ENCODE data around the gene SH3BP5.

SH3BP5 gene

DNA sequence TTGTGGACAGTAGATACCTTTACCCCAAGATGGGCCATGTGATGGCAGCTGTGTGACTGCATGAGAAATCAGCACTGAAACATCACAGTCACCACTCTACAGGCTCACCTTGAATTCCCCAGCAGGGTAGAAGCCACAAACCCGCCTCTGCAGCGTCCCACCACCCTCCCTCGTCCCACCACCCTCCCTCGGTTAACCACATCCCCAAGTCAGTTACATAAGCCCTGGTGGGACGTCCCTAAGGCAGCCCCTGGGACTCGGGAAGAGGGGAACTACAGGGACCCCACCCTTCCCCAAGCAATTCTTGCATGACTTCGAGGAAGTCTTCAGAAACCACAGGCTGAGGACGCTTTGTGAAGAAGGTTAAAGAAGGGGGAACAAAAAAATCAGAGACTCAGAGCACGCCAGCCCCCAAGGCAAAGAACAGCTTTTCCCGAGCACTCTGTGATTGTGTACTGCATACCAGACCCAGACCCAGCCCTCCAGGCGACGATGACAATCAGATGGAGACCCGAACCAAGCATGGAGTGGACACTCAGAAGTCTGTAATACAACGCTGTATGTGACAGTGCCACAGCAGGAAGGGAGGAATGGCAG lies 60.5 kb downstream of the SH3BP5 start:
- DNase-seq = peak; percentile 68 to 78

GRCh38 chr3:15271030-15271429 lies 61.4 kb downstream of the SH3BP5 start:
- DNase-seq = peak in 1 of 2 donors; percentile 15

DNA sequence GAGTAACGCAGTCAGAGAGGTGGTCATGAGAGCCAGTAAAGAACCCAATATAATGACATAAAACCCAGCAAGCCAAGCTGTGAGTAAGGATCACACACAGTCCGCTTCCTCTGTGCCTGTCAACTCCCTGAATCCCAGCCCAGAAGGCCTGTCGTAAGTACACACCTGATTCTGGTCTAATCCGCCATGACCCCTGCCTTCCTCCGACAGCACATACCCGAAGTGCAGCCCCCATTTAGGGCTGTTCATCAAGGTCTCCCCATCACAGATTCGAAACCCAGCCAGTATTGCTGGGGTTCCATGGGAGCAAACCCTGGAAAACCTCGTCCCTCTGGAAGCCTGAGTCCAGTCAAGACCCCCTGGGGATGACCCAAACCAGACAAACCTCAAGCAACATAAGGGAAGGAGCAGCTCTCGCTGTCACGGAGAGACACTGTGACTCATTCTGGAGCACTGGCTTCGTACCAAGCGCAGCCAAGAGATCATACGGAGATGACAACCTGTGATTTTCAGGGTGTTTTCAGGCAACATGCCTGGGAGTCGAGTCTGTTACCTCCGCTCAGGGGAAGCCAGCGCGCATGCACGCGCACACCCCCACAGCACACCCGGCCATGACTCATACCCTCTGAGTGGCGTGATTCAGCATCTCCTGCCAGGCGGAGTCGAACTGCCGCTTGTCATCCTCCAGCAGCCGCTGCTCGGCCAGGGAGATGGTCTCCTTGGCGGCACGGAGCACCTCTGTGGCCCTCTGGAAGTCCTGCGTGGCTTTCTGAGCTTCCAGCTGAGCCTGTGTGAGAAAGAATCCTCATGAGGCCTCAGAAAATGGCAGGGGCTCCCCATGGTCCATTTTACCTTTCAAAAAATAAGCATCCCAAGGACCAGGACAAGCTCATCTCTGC lies 63.0 kb downstream of the SH3BP5 start:
- DNase-seq = peak; percentile 84 to 86

GRCh38 chr3:15268033-15268631 lies 64.3 kb downstream of the SH3BP5 start:
- DNase-seq = peak; percentile 87 to 89

DNA sequence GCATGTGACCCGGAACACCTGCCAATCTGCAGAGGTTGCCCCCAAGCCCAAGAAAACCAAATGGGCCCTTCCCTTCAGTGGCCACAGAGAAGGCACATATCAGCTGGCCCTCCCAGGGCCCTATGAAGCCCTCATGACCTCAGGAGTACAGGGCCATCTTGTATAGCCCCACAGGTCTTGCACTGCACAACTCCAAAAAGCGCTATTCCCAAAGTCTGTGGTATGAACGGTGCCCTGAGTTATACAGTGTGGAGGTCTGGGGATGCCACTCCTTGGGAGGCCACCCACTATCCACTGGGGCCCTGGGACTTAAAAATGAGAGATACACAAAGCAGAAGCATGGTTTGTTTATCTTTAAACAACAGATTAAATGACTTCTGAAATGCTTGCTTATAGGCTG lies 64.9 kb downstream of the SH3BP5 start:
- peak in 1 of 2 donors; percentile 16 for DNase-seq

- no peak for DNase-seq
Observed at GRCh38 chr3:15266510-15267376, 65.6 kb downstream of the SH3BP5 start.

DNA sequence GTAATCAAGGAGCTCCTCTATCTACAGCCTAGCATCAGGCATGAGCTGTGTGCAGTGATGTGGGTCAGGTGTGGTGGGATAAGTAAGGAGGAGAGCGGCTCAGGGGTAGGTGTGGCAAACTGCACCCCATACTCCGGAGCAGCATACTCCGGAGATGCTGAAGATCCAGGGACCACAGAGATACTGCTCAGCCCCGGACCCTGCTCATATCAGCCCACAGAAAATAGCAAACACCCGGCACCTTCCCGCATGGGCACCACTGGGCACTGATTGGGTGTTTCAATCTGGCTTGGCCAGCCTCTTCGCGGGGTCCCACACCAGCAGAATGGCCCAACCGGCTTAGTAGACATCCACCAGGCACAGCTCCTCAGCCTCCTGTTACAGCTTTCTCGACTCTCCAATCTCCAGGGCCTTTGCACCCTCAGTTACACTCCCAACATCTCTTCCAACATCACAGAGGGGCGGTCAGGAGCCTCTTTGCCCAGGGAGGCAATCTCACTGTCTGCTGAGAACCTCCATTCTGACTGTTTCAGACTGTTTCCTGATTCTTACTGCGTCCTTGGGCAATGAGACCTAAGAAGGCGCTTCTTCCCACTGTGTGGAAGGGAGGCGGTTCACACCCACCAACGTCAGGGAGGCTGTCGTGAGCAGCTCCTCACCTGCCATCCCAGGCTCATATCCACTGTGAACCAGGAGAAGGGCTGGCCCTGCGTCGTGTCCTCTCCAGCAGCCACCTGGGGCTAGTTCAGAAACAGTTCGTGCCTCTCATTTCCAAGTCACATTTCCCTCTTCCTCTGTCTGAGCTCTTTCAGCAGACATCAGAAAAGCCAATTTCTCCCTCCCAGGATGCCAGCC lies 66.5 kb downstream of the SH3BP5 start:
- DNase-seq = no peak

GRCh38 chr3:15264486-15264885 lies 67.9 kb downstream of the SH3BP5 start:
- DNase-seq = no peak

DNA sequence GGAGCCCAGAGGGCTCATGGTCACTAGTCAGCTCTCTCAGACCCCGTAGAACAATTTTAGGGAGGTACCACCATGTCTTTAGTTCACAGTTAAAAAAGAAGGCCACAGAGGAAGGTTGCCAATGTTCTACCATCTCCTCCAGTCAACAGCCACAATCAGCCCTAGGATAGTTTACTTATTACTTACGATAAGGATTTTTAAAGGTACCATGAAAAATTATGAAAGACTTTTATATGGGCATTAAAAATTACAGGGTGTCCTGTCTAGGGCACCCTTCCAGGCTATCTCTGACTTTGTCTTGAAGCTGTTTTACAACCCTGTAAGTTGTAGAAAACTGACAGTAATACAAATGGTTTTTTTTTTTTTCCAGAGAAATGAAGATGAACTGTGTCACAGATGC lies 68.5 kb downstream of the SH3BP5 start:
- DNase-seq = no peak

DNA sequence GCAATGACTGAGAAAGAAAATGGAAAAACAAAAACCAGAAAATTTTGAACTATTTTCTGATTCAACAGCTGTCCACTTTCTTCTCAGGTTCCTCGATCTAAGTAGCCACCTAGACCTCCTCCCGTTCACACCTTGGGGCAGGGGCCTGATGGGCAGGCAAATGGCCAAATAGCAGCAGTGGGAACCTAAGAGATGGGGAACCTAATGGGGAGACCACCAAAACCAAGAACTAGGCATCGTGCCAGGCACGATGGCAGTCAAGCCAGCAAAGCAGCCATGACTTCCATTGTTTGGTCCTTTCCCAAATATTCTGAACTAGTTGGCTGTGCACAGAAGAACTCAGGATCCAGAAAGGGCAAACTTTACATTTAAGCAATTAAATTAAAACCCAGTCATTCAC lies 69.3 kb downstream of the SH3BP5 start:
- DNase-seq = no peak

- no peak for DNase-seq
Observed at GRCh38 chr3:15262021-15262420, 70.4 kb downstream of the SH3BP5 start.

DNA sequence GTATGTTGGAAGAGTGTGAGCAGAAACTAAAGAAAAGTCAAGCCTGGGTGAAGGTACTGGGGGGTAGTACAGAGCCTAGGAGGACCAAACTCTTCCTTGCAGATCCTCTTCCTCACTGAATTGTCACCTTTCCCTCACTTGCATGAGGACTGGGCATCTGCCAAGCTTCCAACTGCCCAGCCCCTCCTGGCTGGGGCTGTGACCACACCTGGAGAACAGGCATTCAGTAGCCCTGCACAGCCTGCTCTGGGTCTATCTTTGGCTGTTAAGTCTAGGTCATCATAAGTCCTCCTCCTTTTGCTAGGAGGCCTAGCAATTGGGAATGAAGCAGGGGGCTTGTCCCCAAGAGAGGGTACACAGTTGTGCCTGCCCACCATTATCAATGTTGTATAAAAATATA lies 71.1 kb downstream of the SH3BP5 start:
- DNase-seq = no peak

- DNase-seq = no peak
Observed at GRCh38 chr3:15260531-15260930, 71.9 kb downstream of the SH3BP5 start.

DNA sequence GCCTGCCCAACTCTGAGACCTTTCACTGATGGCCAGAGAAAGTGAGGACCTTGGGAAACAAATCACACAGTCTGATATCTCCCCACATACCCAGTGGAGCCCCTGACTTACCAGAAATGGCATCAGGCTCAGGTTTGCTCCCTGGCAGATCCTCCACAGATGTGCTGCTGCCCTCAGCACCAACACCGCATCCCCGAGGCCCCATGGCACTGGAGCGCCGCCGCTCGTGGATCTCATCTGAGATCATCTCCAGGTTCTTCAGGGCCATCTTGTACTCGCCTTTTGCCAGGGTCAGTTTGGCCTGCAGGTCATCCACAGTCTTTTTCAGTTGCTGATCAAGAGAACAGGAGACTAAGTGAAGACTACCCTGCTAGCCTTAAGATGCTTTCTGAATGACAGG lies 73.7 kb downstream of the SH3BP5 start:
- DNase-seq = no peak

- no peak for DNase-seq
Observed at GRCh38 chr3:15256861-15257341, 75.5 kb downstream of the SH3BP5 start.

DNA sequence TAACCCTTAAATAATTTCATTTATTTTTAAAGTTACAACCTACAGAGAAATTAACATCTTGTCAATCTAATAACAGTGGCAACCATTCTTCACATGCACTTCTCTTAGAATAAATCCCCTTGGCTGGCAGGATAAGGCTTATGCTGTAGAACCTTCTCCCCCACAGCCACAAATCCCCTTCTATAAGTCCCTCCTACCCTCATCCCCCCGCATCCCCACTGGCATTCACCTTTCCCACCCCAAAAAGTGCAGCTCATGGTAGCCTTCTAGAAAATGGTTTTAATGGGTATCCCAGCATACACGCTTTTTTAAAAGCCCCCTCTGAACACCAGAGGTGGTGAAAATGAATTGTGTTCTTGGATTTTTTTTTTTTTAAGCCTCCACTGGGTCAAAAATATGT lies 77.2 kb downstream of the SH3BP5 start:
- no peak for DNase-seq

- no peak for DNase-seq
Observed at GRCh38 chr3:15253023-15253697, 79.2 kb downstream of the SH3BP5 start.

DNA sequence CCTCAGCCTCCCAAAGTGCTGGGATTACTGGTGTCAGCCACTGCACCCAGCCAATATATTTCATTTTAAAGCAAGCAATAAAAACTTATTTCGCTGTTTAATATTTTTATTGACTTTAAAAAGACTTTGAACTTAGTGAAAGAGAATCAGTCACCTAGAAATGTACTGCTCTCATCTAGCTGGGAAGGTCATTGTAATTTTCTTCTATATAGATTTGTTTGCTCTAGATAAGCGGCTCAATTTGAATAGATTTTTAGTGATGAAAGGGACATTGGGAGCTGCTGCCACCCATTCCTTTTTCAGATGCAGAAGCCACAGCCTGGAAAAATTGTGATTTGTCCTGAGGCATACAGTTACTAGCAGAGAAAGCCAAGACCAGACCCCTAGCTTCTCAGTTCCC lies 86.2 kb downstream of the SH3BP5 start:
- no peak for DNase-seq

DNA sequence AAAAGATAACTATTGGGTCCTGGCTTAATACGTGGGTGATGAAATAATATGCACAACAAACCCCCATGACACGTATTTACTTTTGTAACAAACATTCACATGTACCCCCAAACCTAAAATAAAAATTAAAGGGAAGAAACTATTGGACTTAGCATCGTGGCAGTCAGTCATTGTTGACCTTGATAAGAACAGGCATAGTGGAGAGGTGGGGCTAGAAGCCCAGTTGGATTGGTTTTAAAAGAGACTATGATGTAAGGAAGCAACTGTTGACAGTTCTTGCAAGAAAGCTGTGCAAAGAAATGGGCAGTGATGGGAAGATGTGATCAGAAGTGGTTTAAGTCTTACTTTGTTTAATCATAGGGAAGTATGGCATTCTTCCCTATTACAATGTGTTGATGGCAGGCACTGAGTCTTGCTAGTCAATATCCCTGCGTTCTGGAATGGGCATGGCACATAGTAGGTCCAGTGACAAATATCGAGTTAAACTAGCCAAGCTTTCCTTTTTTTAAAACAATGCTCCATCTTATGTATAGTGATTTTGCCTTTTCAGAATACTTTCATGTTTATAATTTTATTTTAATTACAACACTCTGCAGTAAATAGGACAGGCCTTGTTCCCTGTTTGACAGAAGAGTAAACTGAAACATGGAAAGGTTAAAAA lies 88.4 kb downstream of the SH3BP5 start:
- DNase-seq = no peak

GRCh38 chr3:15241341-15241740 lies 91.0 kb downstream of the SH3BP5 start:
- DNase-seq = peak; percentile 43 to 48

DNA sequence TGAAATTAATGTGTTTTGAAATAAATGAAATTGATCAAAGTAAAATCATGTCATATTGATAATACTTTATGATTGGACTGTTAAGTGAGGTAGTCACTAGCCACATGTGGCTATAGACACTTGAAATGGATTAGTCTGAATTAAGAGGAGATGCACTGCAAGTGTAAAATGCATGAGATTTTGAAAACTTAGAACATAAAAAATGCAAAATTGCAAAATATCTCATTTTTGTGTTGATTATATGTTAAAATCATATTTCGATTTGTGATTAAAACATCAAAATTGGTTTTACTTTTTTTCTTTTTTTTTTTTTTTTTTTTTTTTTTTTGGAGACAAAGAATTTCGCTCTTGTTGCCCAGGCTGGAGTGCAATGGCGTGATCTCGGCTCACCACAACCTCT lies 103.1 kb downstream of the SH3BP5 start:
- DNase-seq = no peak
